Skeletal muscle cell (primary cell): ENCODE results near the gene TRIP12.
A peak's percentile ranks its signal among the peaks of the same experiment; 100 is the strongest.
"Not testable (repeated sequence)": the region's sequence is repeated elsewhere in the genome, so short reads cannot be mapped to it uniquely, and the experiment has no call there.

Source experiments
- DNase-seq: peaks from one replicate; pipeline ENCODE4 v3.0.0-alpha.2; 2010; ENCODE audit warnings: low read depth
- H3K4me3 ChIP-seq: 2 replicates; pipeline ENCODE4 v1.5.1; 2011; ENCODE audit warnings: low read depth, mild to moderate bottlenecking, control low read depth, low read length, moderate library complexity

TRIP12 gene

GRCh38 chr2:229732897-229733296, 188.9 kb downstream of the TRIP12 start:
- DNase-seq: no peak
- no peak overlapping the region for H3K4me3 ChIP-seq

- DNase-seq: peak; percentile 12
- H3K4me3 ChIP-seq: no peak overlapping the region
Observed at GRCh38 chr2:229731916-229732315, 189.9 kb downstream of the TRIP12 start.

- no peak overlapping the region for H3K4me3 ChIP-seq
- DNase-seq: no peak
Observed at GRCh38 chr2:229731363-229731762, 190.4 kb downstream of the TRIP12 start.

- DNase-seq: no peak
- H3K4me3 ChIP-seq: no peak overlapping the region
Observed at GRCh38 chr2:229728370-229728769, 193.4 kb downstream of the TRIP12 start.

- no peak for DNase-seq
- no peak overlapping the region for H3K4me3 ChIP-seq
Observed at GRCh38 chr2:229726643-229727042, 195.2 kb downstream of the TRIP12 start.

- no peak overlapping the region for H3K4me3 ChIP-seq
- peak; percentile 82 for DNase-seq
Observed at GRCh38 chr2:229725716-229726574, 195.9 kb downstream of the TRIP12 start.

- not testable (repeated sequence) for DNase-seq, H3K4me3 ChIP-seq
Observed at GRCh38 chr2:229723192-229723591, 198.6 kb downstream of the TRIP12 start.

- no peak overlapping the region for H3K4me3 ChIP-seq
- peak; percentile 4 for DNase-seq
Observed at GRCh38 chr2:229719926-229720647, 201.7 kb downstream of the TRIP12 start.

GRCh38 chr2:229718057-229718456, 203.8 kb downstream of the TRIP12 start:
- no peak for DNase-seq
- no peak overlapping the region for H3K4me3 ChIP-seq

- H3K4me3 ChIP-seq: no peak overlapping the region
- DNase-seq: no peak
Observed at GRCh38 chr2:229715895-229716507, 205.8 kb downstream of the TRIP12 start.

GRCh38 chr2:229714736-229715541, 206.9 kb downstream of the TRIP12 start:
- peak; percentile 19 for DNase-seq
- H3K4me3 ChIP-seq: peak overlapping the region; percentile 53

GRCh38 chr2:229714080-229714735, 207.6 kb downstream of the TRIP12 start, which contains the start of gene DNER:
DNER (minus strand) TSS chr2:229714555; CDS start chr2:229714423, 132 bp downstream.
- DNase-seq: no peak
- peak within 1 kb of the TSS; percentile 53 for H3K4me3 ChIP-seq
